ENCODE measurements around the gene ARL5C.

ARL5C gene

GRCh38 chr17:39165841-39166349 lies at the start of gene ARL5C:
TSS of gene ARL5C (minus strand) at chr17:39166161. CDS start at chr17:39165760, 401 bp downstream.
- no peak for DNase-seq

- no peak for DNase-seq
These were observed 47.9 kb upstream of the ARL5C start for GRCh38 chr17:39213852-39214251.

- no peak for DNase-seq
These were observed 47.0 kb upstream of the ARL5C start for GRCh38 chr17:39212841-39213480.

GRCh38 chr17:39212195-39212810 lies 46.3 kb upstream of the ARL5C start:
- DNase-seq, result no peak

GRCh38 chr17:39210093-39210434 lies 44.1 kb upstream of the ARL5C start:
- DNase-seq, result no peak

GRCh38 chr17:39209317-39210092 lies 43.5 kb upstream of the ARL5C start:
- peak; percentile 35 for DNase-seq

GRCh38 chr17:39208893-39209292 lies 42.9 kb upstream of the ARL5C start:
- DNase-seq, result peak; percentile 51

- DNase-seq, result no peak
These were observed 42.2 kb upstream of the ARL5C start for GRCh38 chr17:39208136-39208535.

- DNase-seq, result peak; percentile 37
These were observed 39.2 kb upstream of the ARL5C start for GRCh38 chr17:39205112-39205526.

GRCh38 chr17:39204245-39204644 lies 38.3 kb upstream of the ARL5C start:
- DNase-seq, result no peak

- peak; percentile 44 for DNase-seq
These were observed 35.1 kb upstream of the ARL5C start for GRCh38 chr17:39200957-39201510.

- DNase-seq, result peak; percentile 87
These were observed 34.3 kb upstream of the ARL5C start, which contains the start of gene RPL19 for GRCh38 chr17:39200070-39200879. TSS of gene RPL19 (plus strand) at chr17:39200283. CDS start at chr17:39200345, 62 bp downstream.

GRCh38 chr17:39199820-39200069 lies 33.8 kb upstream of the ARL5C start:
- peak; percentile 99 for DNase-seq

- DNase-seq, result no peak
These were observed 32.2 kb upstream of the ARL5C start for GRCh38 chr17:39198186-39198566.

- peak; percentile 77 for DNase-seq
These were observed 31.6 kb upstream of the ARL5C start, which contains the start of gene CACNB1 for GRCh38 chr17:39197380-39198185. TSS of gene CACNB1 (minus strand) at chr17:39197669. CDS start at chr17:39197495, 174 bp downstream.

- peak; percentile 64 for DNase-seq
These were observed 30.9 kb upstream of the ARL5C start for GRCh38 chr17:39196808-39197291.

GRCh38 chr17:39196241-39196807 lies 30.4 kb upstream of the ARL5C start:
- no peak for DNase-seq

- no peak for DNase-seq
These were observed 29.7 kb upstream of the ARL5C start for GRCh38 chr17:39195568-39196160.

- no peak for DNase-seq
These were observed 29.1 kb upstream of the ARL5C start for GRCh38 chr17:39194985-39195524.

Data from hematopoietic multipotent progenitor cell treated with erythropoietin and hydrocortisone succinate and interleukin-3 and kit ligand, for 6 days (in vitro differentiated cells).